Suprapubic skin (tissue), 4 donors: Measurements from ENCODE around the gene PARP15. TPM values are rescaled to one million over a fixed set of nuclear protein-coding genes. Genes with fewer than 3 reads are reported as not detected.

Source experiments
- DNase-seq, 2 donors: peaks; one replicate each; pipeline ENCODE4 v3.0.0-alpha.2; 2019; ENCODE audit warnings: low spot score in 2 of 2
- H3K27ac ChIP-seq: fragments of 200-600 bp; sonication (generic); one replicate; pipeline ENCODE4 v1.5.1; 2019
- H3K27me3 ChIP-seq: fragments of 200-600 bp; sonication (generic); one replicate; pipeline ENCODE4 v1.5.1; 2019
- H3K36me3 ChIP-seq: fragments of 200-600 bp; sonication (generic); one replicate; pipeline ENCODE4 v1.5.1; 2019
- H3K4me1 ChIP-seq: fragments of 200-600 bp; sonication (generic); one replicate; pipeline ENCODE4 v1.5.1; 2019
- H3K4me3 ChIP-seq: fragments of 200-600 bp; sonication (generic); one replicate; pipeline ENCODE4 v1.5.1; 2019; ENCODE audit warnings: mild to moderate bottlenecking
- H3K9me3 ChIP-seq: fragments of 200-600 bp; sonication (generic); one replicate; pipeline ENCODE4 v1.5.1; 2019
- POLR2A ChIP-seq, 2 donors: fragments of 450-650 bp; IDR thresholded peaks; one replicate each; pipeline ENCODE4 v1.6.1; 2017; ENCODE audit warnings: antibody characterized with exemption in 2 of 2, mild to moderate bottlenecking in 2 of 2, moderate library complexity in 2 of 2
- POLR2AphosphoS5 ChIP-seq, 3 donors: sonication (generic); formaldehyde crosslinking; IDR thresholded peaks; one replicate each; pipeline ENCODE4 v1.6.1; 2017; ENCODE audit warnings: antibody characterized with exemption in 3 of 3
- WGBS: methylation state at CpG from one replicate; pipeline ENCODE4 v1.1.5; 2018; 5-methylcytosine and 5-hydroxymethylcytosine counted together
- total RNA-seq, 4 donors: library from RNA; depleted of rRNA; stranded (reverse); fragments of >200 nt; gene quantifications; one replicate each; pipeline ENCODE4 v1.1.0, GENCODE V29; 2016
- TF ChIP-seq, protein P1 (sequence below), 2 donors: fragments of 200-600 bp in 1 of 2; fragments of 450-650 bp in 1 of 2; sonication (generic) in 1 of 2; IDR thresholded peaks; one replicate each; pipeline ENCODE4 v1.5.1; 2016 to 2019; ENCODE audit warnings: antibody characterized with exemption in 2 of 2, mild to moderate bottlenecking in 1 of 2, moderate library complexity in 1 of 2

PARP15 gene
- total RNA-seq, 4 donors from 2014 or later = 0.26 to 0.80 (median 0.51) TPM; not detected in 1

DNA sequence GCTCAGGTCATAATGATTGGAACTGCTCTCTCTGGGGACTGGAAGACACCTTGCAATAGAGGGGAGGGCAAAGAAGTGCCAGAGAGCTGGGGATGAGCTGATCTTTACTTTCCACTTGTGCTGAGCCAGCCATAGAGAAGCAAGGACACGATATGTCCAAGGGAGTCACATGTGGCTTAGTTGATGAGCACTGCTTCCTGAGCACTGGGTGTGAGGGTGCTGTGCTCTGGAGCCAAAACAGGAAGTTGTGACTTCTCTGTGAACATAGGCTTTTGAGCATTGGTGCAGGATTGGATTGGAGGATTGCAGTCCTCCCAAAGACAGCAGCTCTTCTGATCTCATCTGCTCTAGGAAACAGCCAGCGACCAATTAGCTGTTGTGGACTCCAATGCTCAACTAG is 109.8 kb downstream of the PARP15 start:
- H3K36me3 ChIP-seq = peaks cover 36% of the 10 kb centered on the region
- TF ChIP-seq POLR2AphosphoS5 (IDR thresholded peaks at IDR 0.05) = no peak
- TF ChIP-seq POLR2A (IDR thresholded peaks at IDR 0.05) = no peak
- TF ChIP-seq, protein P1, sequence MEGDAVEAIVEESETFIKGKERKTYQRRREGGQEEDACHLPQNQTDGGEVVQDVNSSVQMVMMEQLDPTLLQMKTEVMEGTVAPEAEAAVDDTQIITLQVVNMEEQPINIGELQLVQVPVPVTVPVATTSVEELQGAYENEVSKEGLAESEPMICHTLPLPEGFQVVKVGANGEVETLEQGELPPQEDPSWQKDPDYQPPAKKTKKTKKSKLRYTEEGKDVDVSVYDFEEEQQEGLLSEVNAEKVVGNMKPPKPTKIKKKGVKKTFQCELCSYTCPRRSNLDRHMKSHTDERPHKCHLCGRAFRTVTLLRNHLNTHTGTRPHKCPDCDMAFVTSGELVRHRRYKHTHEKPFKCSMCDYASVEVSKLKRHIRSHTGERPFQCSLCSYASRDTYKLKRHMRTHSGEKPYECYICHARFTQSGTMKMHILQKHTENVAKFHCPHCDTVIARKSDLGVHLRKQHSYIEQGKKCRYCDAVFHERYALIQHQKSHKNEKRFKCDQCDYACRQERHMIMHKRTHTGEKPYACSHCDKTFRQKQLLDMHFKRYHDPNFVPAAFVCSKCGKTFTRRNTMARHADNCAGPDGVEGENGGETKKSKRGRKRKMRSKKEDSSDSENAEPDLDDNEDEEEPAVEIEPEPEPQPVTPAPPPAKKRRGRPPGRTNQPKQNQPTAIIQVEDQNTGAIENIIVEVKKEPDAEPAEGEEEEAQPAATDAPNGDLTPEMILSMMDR (IDR thresholded peaks at IDR 0.05) = no peak
- no peak overlapping the region for H3K27ac ChIP-seq
- DNase-seq = no peak
- H3K9me3 ChIP-seq = no peaks in the 10 kb centered on the region
- peaks cover 6% of the 10 kb centered on the region for H3K4me1 ChIP-seq
- WGBS = 100% methylated on average over 1 of the region's 2 CpGs
- H3K27me3 ChIP-seq = no peaks in the 10 kb centered on the region
- no peak overlapping the region for H3K4me3 ChIP-seq

Other genes starting within 250 kb of the PARP15 start
- gene MIX23, start 194.4 kb upstream of the PARP15 start, total RNA-seq = 10 to 100 TPM; 10.2 to 40.1 (median 22.7) TPM
- gene FAM162A, start 193.5 kb upstream of the PARP15 start, total RNA-seq = 10 to 100 TPM; 28.6 to 40.3 (median 33.4) TPM
- gene WDR5B, start 161.6 kb upstream of the PARP15 start, total RNA-seq = 1 to 10 TPM; 2.5 to 6.6 (median 3.9) TPM
- gene KPNA1, start 62.7 kb upstream of the PARP15 start, total RNA-seq = 10 to 100 TPM; 25.0 to 49.5 (median 37.0) TPM
- 10 to 100 TPM in 3 of 4 donors, 1 to 10 TPM in 1; 8.3 to 13.1 (median 11.2) TPM for gene PARP9, start 13.3 kb upstream of the PARP15 start, total RNA-seq
- 10 to 100 TPM in 3 of 4 donors, 1 to 10 TPM in 1; 7.6 to 15.3 (median 12.7) TPM for gene DTX3L, start 13.3 kb upstream of the PARP15 start, total RNA-seq
- gene PARP14, start 103.2 kb downstream of the PARP15 start, total RNA-seq = 10 to 100 TPM in 2 of 4 donors, 1 to 10 TPM in 2; 5.2 to 34.9 (median 14.5) TPM
- 10 to 100 TPM in 3 of 4 donors, 1 to 10 TPM in 1; 8.8 to 32.8 (median 15.7) TPM for gene HSPBAP1, start 216.2 kb downstream of the PARP15 start, total RNA-seq
- gene SLC49A4, start 217.4 kb downstream of the PARP15 start, total RNA-seq = 10 to 100 TPM; 20.9 to 34.0 (median 32.1) TPM